Right lung (tissue), 5 donors: Measurements from ENCODE around the gene KCNJ14. TPM values are rescaled to one million over a fixed set of nuclear protein-coding genes. Genes with fewer than 3 reads are reported as not detected.
"Not testable (repeated sequence)": the region's sequence is repeated elsewhere in the genome, so short reads cannot be mapped to it uniquely, and the experiment has no call there.

Experiments used
- DNase-seq, 2 donors: peaks; one replicate each; pipeline ENCODE4 v3.0.0-alpha.2; 2013
- polyA plus RNA-seq, 5 donors: library from polyadenylated mRNA; unstranded; fragments of 120-200 nt; gene quantifications; one replicate each; pipeline versions ENCODE4 v1.2.1 to v1.2.3, GENCODE V29; 2013; ENCODE audit warnings: inconsistent platforms in 1 of 5, low replicate concordance in 1 of 5; ENCODE audit not compliant: insufficient read length in 5 of 5, insufficient read depth in 1 of 5

Gene KCNJ14
- polyA plus RNA-seq, 5 donors: 0.70 to 1.5 (median 1.2) TPM

- no peak for DNase-seq
Observed at GRCh38 chr19:48470856-48471255, 15.5 kb downstream of the KCNJ14 start.

- no peak for DNase-seq
Observed at GRCh38 chr19:48471836-48472235, 16.5 kb downstream of the KCNJ14 start.

- DNase-seq: no peak
Observed at GRCh38 chr19:48473161-48473966, 18.0 kb downstream of the KCNJ14 start.

DNA sequence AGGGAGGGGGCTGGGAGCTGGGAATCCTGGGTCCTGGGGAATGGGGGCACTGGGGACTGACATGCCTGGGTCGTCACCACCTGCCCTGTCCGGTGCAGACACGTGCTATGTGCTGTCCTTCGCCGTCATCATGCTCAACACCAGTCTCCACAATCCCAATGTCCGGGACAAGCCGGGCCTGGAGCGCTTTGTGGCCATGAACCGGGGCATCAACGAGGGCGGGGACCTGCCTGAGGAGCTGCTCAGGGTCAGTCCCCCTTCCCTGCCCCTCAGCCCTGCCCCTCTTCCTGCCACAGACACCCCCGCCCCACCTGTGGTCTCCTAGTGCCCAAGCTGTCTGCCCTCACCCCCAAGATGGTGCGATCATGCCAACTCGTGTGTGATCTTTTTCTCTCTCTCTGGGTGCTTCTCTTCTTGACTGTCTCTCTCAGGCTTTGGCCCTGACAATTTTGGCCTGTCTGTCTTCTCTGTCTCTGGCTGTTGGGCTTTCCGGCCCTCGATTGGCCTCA is 18.8 kb downstream of the KCNJ14 start:
- DNase-seq: no peak

DNA sequence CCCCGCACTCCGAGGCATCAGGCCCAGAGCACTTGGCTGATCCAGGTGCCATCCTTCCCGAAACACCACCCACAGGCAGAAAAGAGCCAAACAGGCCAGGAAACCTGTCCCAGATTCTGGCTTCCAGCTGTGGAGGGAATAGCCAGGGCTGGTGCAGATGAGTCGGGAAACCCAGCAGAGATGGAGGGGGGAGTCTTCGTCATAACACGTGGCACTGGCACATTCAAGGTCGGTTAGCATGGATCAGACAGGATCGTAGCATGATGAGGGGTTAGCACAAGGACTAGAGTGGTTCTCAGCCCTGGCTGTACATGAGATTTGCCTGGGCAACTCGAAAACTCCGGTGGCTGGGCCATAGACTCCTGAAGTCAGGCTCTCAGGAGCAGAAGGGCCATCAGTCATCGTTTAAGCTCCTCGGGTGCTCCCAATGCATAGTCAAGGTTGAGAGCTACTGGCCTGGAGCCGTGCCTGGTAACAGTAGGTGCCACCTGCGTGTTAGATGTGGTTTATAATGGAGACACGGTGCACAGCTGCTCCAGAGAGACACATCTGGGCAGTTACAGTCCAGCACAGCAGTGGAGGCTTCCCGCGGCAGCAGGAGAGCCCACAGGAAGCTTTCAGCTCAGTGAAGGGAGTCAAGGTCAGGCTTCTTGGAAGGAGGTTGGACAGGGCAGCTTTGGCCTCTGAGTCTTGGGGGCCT is 20.1 kb downstream of the KCNJ14 start:
- DNase-seq: no peak

- no peak for DNase-seq
Observed at GRCh38 chr19:48476176-48476575, 20.8 kb downstream of the KCNJ14 start.

- DNase-seq: no peak
Observed at GRCh38 chr19:48477067-48477685, 21.8 kb downstream of the KCNJ14 start.

- DNase-seq: no peak
Observed at GRCh38 chr19:48477698-48478338, 22.4 kb downstream of the KCNJ14 start.

- no peak for DNase-seq
Observed at GRCh38 chr19:48478339-48479256, 23.2 kb downstream of the KCNJ14 start.

- no peak for DNase-seq
Observed at GRCh38 chr19:48479686-48480085, 24.3 kb downstream of the KCNJ14 start.

DNA sequence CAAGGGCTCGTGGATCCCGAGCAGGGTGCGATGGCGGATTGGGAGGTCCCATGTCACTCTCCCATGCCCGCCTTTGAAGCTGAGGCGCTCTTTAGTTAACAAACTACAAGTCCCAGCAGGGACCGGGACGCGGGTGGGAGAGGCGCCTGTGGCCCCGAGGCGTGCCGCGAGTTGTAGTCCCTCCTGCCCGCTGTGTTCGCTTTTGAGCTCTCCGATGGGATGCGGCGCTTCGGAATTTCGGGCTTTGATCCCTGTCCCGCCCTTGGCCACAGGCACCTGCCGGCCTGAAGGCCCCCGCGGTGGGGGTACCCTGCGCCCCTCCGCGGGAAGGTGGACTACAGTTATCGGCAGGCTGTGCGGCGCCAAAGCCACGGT is 24.8 kb downstream of the KCNJ14 start:
- peak; percentile 31 to 32 for DNase-seq

DNA sequence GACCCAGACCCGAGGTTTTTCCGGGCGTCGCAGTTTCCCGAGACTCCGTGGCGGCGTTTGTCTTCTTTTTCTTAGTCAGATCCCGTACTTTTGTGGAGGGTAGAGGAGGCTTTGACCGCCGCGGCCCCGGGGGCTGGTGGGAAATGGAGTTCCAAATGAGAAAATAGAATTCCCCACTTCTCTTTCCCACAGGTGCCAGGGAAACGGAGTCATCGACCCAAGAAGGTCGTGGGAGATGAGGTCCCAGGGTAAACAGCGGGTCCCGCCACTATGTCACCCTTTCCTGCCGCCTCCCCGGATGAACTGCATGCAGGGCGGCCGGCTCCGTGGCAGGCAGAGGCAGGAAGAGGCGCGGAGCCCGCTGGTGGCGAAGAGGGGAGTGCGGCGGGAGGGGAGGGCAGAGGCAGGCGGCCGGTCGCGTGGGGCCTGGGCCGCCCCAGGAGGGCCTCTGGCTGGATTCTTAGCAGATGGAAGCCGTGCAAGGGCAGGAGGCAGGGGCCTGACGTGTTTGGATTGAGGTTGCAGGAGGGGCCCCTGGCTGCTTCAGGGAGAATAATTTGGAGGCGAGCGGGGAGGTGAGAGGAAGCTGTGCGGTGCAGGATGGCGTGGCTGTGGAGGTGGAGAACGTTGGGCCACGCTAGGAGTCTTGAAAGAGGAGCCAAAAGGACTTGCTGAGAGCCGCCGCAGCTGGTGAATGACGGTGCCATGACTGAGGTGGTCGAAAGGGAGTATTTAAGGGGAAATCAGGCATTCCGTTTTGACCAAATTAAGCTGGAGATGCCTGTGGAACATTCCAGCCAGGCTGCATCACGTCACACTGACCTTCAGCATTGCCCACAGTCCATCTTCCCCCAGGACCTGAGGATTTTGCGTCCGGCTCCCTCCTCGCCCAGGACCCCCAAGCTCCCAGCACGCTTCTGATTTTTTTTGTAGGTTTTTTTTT is 25.5 kb downstream of the KCNJ14 start:
- DNase-seq: peak; percentile 27 to 42

DNA sequence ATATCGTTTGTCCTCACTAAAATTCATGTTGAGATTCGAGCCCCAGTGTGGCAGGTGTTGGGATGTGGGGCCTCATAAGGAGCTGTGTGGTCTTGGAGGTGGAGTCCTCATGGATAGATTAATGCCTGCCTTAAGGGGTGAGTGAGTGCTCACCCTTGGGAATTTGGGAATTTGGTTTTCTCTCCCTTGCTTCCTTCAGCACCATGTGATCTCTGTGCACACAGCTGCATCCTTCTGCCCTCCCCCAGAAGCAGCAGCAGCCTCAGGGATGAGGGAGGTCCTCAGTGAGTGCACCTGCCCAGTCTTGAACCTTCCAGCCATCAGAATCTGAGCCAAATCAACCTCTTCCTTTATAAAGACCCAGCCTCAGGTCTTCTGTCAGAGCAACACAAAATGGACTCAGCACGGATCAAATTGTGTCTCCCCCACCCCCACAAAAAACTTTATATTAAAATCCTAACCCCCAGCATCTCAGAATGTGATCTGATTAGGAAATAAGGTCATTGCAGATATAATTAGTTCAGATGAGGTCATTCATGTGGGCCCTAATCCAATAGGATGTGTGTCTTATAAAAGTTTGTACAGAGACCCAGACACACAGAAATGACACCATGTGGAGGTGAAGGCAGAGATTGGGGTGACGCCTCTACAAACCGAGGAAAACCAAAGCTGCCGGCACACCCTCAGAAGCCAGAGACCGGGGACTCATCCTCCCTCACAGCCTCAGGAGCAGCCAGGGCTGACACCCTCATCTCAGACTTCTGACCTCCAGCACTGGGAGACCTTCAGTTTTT is 26.7 kb downstream of the KCNJ14 start:
- DNase-seq: no peak

DNA sequence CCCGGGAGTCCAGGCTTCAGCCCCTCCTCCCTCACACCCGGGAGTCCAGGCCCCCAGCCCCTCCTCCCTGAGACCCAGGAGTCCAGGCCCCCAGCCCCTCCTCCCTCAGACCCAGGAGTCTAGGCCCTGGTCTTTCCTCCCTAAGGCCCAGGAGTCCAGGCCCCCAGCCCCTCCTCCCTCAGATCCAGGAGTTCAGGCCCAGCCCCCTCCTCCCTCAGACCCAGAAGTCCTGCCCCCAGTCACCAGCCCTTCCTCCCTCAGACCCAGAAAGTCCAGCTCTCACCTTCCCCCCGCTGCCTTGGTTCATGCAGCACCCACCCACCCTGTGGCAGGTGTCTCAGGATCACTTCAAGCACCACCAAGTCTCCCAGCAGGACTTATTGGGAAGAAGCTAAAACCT is 27.9 kb downstream of the KCNJ14 start:
- no peak for DNase-seq

GRCh38 chr19:48484247-48484893 is 29.0 kb downstream of the KCNJ14 start:
- no peak for DNase-seq

DNA sequence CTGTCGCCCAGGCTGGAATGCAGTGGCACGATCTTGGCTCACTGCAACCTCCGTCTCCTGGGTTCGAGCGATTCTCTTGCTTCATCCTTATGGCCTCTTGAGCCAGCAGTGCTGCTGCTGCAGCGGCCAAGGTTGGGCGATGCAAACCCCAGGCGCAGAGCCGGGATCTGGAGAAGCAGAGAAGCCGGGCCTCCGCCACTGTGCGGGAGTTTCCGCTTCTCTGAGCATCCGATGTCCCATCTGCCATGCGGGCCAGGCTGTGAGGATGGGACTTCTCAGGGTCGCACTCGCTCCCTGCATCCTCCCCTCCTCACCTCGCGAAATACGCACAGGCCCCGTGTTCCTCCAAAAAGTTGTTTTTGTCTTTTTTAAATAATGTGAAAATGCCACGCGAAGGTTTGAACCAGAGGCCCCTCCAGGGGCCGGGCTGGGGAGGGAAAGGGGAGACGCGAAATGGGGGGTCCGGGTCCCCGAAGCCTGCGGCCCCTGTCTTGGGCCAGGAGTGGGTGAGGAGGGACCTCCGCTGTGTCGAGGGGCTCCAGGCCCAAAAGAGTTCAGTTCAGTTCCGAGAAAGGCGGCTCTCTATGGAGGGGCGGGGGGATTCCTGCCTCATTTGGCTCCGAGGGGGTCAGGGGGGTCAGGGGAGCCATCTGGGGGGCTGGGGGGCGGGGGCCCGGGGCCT is 29.7 kb downstream of the KCNJ14 start:
- DNase-seq: no peak

DNA sequence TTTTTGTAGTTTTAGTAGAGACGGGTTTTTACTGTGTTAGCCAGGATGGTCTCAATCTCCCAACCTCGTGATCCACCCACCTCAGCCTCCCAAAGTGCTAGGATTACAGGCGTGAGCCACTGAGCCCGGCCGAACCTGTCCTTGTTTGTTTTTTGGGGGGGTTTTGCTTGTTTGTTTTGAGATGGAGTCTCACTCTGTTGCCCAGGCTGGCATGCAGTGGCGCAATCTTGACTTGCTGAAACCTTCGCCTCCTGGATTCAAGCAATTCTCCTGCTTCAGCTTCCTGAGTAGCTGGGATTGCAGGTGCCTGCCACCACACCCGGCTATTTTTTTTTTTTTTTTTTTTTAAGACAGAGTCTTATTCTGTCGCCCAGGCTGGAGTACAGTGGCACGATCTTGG is 31.3 kb downstream of the KCNJ14 start:
- DNase-seq: not testable (repeated sequence)

GRCh38 chr19:48487544-48487943 is 32.2 kb downstream of the KCNJ14 start:
- no peak for DNase-seq
